ENCODE measurements around the gene VOPP1. TPM values are rescaled to one million over a fixed set of nuclear protein-coding genes. Genes with fewer than 3 reads are reported as not detected.

VOPP1 gene
- total RNA-seq, 1 experiment from 2014 or later = 63.9 TPM

- Mint-ChIP-seq H3K27me3 (ENCODE audit: low read depth) (peaks cover 10% of the 10 kb centered on the region), H3K4me1 (0 out of 2 replicates have a peak, but pooled peaks cover 8% of the 10 kb centered on the region), H3K27ac (no peak overlapping the region), H3K4me3 (no peak overlapping the region), H3K9me3 (no peaks in the 10 kb centered on the region), H3K36me3 (no peaks in the 10 kb centered on the region)
- DNase-seq (ENCODE audit: low spot score) (no peak), ATAC-seq (no peak)
- CTCF ChIA-PET = no interaction called here
- POLR2A ChIA-PET = no interaction called here
- no peak for TF ChIP-seq PREB (CRISPR knock-in tag; IDR thresholded peaks at IDR 0.05; ENCODE audit: borderline replicate concordance)
- TF ChIP-seq ZNF219 (CRISPR knock-in tag; IDR thresholded peaks at IDR 0.05; ENCODE audit: borderline replicate concordance) = no peak
- no peak for TF ChIP-seq TCF7 (CRISPR knock-in tag; IDR thresholded peaks at IDR 0.05; ENCODE audit: low read depth)
Observed at GRCh38 chr7:55589905-55590304, 17.6 kb upstream of the VOPP1 start.

DNA sequence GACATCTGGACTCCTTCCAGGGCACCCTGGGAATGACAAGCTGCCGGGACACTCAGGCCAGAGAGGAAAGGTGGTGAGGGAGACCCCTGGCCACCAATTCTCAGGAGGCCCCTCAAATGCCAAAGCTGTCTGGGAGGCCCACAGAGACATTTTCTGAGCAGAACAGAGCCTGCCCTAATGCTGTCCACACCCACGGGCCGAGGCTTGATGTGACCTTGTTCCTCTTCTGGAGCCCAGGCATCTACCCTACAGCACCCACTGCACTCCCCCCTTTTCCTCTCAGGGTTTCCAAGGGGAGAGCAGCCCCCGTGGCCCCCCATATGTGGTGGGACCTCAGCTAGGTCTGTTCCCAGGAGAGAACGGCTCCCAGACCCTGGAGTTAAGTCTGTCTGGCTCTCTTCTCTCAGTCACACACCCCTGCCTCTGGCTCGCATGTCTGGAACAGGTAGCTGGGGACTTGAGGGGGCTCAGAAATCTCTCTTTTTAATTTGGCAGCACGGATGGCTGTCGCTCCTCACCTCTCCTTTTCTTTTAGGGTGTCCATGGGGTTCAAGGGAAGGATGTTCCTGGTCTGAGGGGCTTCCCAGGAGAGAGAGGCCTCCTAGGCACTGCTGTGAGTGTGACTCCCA, 16.8 kb upstream of the VOPP1 start:
- Mint-ChIP-seq H3K9me3 (no peaks in the 10 kb centered on the region), H3K36me3 (no peaks in the 10 kb centered on the region), H3K4me1 (0 out of 2 replicates have a peak, but pooled peaks cover 8% of the 10 kb centered on the region), H3K27ac (no peak overlapping the region), H3K27me3 (ENCODE audit: low read depth) (peaks cover 10% of the 10 kb centered on the region), H3K4me3 (no peak overlapping the region)
- DNase-seq (ENCODE audit: low spot score) (no peak), ATAC-seq (no peak)
- TF ChIP-seq, protein P1, sequence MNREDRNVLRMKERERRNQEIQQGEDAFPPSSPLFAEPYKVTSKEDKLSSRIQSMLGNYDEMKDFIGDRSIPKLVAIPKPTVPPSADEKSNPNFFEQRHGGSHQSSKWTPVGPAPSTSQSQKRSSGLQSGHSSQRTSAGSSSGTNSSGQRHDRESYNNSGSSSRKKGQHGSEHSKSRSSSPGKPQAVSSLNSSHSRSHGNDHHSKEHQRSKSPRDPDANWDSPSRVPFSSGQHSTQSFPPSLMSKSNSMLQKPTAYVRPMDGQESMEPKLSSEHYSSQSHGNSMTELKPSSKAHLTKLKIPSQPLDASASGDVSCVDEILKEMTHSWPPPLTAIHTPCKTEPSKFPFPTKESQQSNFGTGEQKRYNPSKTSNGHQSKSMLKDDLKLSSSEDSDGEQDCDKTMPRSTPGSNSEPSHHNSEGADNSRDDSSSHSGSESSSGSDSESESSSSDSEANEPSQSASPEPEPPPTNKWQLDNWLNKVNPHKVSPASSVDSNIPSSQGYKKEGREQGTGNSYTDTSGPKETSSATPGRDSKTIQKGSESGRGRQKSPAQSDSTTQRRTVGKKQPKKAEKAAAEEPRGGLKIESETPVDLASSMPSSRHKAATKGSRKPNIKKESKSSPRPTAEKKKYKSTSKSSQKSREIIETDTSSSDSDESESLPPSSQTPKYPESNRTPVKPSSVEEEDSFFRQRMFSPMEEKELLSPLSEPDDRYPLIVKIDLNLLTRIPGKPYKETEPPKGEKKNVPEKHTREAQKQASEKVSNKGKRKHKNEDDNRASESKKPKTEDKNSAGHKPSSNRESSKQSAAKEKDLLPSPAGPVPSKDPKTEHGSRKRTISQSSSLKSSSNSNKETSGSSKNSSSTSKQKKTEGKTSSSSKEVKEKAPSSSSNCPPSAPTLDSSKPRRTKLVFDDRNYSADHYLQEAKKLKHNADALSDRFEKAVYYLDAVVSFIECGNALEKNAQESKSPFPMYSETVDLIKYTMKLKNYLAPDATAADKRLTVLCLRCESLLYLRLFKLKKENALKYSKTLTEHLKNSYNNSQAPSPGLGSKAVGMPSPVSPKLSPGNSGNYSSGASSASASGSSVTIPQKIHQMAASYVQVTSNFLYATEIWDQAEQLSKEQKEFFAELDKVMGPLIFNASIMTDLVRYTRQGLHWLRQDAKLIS (CRISPR knock-in tag; IDR thresholded peaks at IDR 0.05; ENCODE audit: borderline replicate concordance) = no peak
- TF ChIP-seq SMAD3 (CRISPR knock-in tag; IDR thresholded peaks at IDR 0.05; ENCODE audit: borderline replicate concordance) (no peak), MYBL2 (CRISPR knock-in tag; IDR thresholded peaks at IDR 0.05) (no peak), ZNF396 (CRISPR knock-in tag; IDR thresholded peaks at IDR 0.05; ENCODE audit: borderline replicate concordance) (no peak), NR1H2 (CRISPR knock-in tag; IDR thresholded peaks at IDR 0.05) (no peak), ELF4 (CRISPR knock-in tag; IDR thresholded peaks at IDR 0.05; ENCODE audit: low read depth) (no peak), NFYB (CRISPR knock-in tag; conservative IDR thresholded peaks at IDR 0.05; ENCODE audit: low read depth) (no peak), PREB (CRISPR knock-in tag; IDR thresholded peaks at IDR 0.05; ENCODE audit: borderline replicate concordance) (no peak), NR2C2 (CRISPR knock-in tag; IDR thresholded peaks at IDR 0.05) (no peak), FOXK1 (CRISPR knock-in tag; IDR thresholded peaks at IDR 0.05) (no peak), ZNF671 (CRISPR knock-in tag; IDR thresholded peaks at IDR 0.05) (no peak), SOX15 (CRISPR knock-in tag; IDR thresholded peaks at IDR 0.05) (no peak), ZNF232 (CRISPR knock-in tag; IDR thresholded peaks at IDR 0.05) (no peak)
- TF ChIP-seq, protein P2, sequence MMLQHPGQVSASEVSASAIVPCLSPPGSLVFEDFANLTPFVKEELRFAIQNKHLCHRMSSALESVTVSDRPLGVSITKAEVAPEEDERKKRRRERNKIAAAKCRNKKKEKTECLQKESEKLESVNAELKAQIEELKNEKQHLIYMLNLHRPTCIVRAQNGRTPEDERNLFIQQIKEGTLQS (CRISPR knock-in tag; conservative IDR thresholded peaks at IDR 0.05) = no peak
- TF ChIP-seq, protein P3, sequence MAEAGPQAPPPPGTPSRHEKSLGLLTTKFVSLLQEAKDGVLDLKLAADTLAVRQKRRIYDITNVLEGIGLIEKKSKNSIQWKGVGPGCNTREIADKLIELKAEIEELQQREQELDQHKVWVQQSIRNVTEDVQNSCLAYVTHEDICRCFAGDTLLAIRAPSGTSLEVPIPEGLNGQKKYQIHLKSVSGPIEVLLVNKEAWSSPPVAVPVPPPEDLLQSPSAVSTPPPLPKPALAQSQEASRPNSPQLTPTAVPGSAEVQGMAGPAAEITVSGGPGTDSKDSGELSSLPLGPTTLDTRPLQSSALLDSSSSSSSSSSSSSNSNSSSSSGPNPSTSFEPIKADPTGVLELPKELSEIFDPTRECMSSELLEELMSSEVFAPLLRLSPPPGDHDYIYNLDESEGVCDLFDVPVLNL (CRISPR knock-in tag; IDR thresholded peaks at IDR 0.05; ENCODE audit: borderline replicate concordance, low read depth) = no peak
- CTCF ChIA-PET = no interaction called here
- POLR2A ChIA-PET = no interaction called here

All from WTC11 (cell line).